ENCODE data around the gene HSPA1L.

The HSPA1L gene

DNA sequence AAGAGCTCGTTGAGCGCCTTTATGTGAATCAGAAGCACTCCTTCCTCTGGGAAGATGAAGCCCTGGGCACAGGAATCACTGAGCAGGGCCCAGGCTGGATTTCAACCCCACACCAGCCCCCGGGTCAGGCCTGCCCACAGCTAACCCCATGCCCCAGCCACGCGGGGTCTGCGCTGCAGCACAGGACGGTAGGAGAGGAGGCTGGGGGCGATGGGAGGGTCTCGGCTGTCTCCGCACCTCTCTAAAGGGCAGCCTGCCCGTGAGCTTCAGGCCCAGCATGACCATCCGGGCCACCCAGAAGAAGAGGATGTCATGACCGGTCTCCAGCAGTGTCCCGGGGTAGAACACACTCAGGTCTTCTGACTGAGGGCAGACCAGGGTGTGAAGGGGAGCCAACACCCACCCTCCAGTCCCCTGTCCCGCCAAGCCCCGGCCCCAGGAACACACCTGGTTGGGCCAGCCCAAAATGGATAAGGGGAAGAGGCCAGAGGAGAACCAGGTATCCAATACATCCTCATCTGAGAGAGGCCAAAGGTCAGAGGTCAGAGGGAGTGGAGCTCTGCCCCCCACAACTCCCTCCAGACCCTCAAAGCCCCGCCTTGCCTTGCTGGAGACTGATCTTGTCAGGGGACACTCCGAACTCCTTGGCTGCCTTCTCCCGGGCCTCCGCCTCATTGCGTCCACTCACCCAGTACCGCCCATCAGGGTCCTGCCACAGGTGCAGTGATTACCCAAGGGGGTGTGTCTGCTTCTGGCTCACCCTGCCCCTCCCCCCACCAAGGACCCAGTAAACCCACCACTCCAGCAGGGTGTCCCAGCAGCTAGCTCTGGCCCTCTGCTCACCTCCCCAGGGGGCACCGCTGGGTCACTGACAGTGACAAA, 33.6 kb downstream of the HSPA1L start:
- FAIRE-seq: no peak

DNA sequence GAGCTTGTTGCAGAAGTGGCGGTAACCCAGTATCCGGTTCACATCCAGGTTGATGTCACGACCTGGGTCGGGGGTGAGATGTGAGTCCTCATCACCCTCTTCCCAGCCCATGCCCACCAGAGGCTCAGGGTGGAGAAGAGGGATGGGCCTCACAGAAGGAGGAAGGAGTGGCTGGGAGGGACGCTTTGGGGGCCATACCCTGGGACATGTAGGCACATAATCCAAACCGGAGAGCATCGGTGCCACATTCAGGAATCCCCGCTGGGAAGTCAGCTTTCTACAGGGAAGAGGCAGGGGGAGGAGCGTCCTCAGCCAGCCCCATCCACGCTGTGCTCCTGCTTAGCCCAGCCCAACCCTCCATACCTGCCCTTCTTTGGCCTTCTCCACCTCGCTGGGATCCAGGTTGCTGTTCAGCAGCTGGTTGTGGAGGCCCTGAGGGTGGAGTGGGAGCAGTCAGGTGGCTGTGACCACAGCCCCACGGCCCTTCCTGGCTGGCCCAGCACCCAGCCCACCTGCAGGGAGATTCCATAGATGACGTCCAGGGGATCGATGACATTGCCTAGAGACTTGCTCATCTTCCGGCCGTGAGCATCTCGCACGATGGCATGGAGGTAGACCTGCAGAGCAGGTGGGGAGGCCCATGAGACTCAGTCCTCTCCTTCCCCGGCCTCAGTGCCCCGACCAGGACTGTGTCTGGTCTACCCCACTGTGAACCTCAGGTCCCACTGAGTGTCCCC, 34.4 kb downstream of the HSPA1L start:
- FAIRE-seq: no peak

DNA sequence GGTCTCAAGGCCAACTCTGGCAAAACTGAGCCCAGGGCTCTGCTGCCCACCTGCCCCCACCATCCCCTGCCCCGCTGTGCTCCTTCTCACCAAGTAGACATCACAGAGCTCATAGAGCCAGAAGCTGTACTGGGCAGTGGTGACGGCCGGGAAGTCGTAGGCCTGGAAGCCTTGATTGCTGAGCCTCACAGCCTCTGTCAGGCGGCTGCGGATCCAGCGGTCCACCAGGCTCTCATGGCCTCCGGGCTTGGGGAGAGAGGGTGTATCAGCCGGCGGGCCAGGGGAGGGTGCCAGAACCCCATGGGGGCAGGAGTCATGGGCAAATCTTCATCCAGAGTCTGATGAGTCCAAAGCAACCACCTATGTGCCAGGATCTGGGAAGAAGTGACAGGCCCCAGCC, 35.2 kb downstream of the HSPA1L start:
- no peak for FAIRE-seq

DNA sequence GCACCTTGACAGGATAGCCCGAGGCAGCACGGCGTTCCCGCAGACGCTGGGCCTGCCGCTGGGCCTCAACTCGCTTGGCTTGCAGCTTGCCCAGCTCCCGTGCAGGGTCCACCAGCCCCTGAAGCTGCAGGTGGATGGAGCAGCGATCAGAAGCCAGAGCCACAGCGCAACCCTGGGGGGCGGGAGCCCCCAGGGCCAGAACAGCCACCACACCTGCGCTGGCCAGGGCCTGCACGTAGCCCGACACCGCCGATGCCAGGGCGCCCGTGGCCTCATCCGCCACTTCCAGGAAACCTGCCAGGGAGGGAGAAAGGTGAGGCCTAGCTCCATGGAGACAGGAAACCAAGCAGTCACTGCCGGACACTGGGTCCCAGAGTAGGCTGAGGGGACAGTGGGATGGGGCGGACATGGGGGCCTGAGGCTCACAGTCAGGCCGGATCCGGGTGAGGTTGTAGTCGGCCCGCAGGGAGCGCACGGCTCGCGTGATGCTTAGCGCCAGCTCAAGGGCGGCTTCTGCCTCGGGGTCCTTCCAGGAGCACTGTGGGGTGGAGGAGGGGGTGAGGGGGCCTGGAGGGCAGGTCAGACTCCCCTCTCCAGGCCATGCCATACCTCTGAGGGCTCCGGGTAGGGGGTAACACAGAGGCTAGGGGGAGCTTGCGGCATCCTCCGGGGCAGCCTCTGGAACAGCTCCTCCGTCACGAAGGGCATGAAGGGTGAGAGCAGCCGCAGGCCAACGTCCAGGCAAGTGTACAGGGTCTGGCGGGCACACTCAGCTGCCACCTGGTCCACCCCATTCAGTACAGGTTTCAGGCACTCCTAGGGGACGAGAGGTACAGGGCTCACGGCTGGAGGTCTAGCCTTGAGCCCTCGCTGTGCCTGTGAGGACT, 35.8 kb downstream of the HSPA1L start:
- no peak for FAIRE-seq

DNA sequence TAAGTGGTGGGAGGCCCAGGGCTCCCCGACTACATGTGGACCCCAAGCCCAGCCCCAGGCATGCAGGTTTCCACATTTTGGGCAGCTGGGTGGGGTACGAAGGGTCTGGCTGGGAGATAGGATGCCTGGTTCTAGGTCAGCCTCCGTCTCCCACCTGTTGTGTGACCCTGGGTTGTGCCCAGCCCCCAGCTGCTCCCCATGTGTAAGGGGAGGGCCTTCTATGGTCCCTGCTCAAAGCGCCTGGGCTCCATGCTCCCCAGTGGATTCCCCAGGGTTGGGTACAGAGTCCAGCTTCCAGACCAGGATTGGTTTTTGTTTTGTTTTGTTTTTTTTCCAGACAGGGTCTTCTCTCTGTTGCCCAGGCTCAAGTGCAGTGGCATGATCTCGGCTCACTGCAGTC, 36.9 kb downstream of the HSPA1L start:
- FAIRE-seq: no peak

DNA sequence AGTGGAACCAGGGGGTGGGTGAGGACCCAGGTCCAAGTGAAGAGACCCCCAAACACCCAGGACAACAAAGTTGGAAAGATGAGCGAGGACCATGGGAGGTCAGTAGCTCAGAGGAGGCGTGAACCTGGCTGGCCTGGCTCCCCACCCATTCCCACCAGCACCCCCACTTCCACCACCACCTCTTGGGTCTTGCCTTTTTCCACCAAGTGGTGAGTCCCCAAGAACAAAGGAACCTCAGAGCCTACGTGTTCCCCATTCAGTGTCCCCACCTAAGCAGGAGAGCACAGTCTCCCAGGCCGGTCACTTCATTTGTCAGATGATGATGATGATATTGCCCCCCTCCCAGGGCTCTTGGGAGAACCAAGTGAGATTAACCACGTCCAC, 37.4 kb downstream of the HSPA1L start:
- FAIRE-seq: no peak

DNA sequence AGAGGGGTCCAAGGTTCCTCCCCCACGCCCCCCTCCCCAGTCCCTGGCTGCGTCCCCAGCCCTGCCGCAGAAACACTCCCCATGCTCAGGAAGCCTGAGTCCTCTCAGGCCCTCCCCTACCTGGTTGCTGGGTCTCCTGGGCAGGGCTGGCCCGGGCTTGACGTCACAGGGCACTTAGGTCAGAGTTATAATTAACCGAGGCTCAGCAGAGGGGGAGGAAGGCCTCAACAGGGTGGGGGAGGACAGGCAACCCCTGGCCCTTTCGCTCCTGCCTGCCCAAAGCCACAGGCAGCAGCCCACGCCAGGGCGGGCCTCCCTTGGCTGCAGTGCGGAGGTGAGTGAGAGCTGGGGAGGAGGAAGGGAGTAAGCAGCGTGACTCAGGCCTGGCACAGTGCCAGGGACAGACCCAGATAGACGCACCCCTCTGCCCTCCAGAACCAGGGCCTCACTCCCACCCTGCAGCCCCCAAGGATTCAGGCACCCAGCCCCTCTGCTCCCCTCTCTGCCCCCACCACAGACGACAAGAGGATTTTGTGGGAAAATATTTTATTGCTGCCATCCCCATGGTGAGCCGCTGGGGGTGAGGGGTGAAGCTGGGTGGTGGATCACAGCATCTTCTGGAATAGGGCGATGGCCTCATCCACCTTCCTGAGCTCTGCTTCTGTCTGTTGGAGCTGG, 38.0 kb downstream of the HSPA1L start, which contains the start of gene VWA7:
Gene VWA7, minus strand, starts transcription at position 340 of the 678 bp plus-strand sequence. CDS start 549 bp downstream, outside the sequence.
- FAIRE-seq: no peak

DNA sequence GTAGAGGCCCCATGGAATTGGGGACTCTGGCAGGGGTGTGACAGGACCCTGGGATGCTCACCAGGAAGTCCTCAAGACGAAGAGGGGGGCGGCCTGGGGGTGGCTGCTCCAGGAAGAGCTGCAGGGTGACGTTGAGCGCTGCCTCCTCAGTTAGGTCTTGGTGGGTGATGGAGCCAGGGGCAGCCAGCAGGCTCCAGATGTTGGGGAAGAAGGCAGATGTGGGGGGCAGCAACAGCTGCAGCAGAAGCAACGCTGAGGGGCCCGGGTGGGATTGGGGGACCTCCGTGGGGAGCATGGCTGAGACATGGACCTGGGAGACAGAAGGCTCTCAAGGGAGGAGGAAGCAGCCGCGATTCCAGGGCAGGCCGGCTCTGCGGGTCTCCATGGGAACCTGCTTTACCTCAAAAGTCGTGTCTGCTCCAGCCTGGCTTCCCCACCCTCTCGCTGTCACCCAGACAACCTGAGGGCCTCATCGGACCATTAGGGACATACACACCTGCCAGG, 38.5 kb downstream of the HSPA1L start:
- FAIRE-seq: no peak

DNA sequence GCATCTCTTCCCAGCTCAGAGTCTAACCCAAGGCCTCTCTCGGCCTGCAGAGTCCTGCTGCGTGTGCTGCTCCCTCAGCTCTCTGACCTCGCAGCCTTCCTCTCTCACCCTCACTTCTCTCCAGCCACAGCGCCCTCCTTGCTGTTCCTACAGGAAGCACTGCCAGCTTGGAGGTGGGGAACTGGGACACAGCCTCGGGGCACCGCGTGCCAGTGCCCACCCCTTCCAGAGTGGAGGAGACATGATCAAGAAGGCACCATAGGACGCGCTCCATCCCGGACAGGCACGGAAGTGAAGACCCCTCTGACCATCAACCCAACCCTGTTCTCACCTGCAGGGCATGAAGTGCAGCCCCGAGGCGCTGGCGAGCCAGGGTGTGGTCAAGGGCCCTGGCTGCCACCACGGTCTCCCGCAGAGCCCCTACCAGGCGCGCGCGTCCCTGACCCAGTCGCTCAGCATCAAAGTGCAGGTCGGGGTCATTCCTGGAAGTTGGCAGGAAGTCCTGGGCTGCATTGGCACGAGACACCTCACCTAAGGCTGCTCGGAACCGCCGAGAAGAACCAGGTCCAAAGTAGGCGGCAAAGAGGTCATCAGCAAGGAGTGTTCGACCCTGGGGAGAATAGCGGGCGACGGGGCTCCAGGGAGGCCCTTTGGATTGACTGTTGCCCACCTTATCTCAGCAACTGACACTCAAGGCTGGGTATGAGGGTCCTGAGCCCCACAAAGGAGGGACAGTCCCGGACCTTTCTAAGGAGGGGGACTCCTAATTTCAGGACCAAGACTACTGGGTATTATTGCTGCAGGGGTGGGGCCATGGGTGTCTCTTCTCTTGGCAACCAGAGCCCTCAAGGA, 39.2 kb downstream of the HSPA1L start:
- FAIRE-seq: no peak

DNA sequence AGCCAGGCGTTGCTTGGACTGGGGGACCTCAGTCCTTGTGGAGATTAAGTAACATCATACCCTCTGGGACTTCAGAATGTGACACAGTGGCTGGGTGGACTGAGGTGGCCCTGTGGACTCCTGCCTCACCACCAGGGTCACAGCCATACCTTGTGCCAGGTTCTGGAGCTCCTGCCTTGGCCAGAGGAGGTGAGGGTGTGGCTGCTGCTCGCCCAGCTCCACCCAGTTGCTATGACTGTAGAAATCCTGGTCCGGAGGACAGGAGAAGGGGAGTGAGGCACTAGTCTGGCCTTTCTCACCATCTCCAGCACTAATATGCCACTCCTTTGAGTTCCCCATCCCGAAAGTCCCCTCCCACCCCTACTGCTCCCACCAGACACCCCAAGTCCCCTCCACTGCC, 39.9 kb downstream of the HSPA1L start:
- FAIRE-seq: no peak

DNA sequence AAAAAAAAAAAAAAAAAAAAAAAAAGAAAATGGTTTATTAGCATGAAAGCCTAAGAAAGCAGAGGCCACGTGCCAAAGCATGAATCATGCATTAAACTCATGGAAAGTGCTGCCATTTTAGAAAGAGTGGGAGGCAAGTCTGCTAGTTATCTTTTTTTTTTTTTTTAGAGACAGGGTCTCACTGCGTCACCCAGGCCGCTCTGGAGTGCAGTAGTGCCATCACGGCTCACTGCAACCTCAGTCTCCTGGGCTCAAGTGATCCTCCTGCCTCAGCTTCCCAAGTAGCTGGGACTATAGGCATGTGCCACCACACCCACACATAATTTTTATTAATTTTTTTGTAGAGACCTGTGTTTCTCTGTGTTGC, 43.1 kb downstream of the HSPA1L start:
- FAIRE-seq: no peak

DNA sequence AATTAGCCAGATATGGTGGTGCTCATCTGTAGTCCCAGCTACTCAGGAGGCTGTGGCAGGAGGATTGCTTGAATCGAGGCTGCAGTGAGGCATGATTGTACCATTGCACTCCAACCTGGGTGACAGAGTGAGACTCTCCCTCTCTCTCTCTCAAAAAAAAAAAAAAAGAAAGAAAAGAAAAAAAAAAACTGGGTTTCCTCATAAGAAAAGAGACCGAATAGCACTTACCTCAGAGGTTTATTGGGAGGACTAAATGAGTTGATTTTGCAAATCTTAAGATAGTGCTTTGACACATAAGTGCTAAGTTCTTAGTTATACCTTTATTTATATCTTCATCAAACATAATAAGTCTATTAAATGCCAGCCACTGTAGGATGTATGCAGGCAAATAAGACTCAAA, 44.2 kb downstream of the HSPA1L start:
- FAIRE-seq: no peak

DNA sequence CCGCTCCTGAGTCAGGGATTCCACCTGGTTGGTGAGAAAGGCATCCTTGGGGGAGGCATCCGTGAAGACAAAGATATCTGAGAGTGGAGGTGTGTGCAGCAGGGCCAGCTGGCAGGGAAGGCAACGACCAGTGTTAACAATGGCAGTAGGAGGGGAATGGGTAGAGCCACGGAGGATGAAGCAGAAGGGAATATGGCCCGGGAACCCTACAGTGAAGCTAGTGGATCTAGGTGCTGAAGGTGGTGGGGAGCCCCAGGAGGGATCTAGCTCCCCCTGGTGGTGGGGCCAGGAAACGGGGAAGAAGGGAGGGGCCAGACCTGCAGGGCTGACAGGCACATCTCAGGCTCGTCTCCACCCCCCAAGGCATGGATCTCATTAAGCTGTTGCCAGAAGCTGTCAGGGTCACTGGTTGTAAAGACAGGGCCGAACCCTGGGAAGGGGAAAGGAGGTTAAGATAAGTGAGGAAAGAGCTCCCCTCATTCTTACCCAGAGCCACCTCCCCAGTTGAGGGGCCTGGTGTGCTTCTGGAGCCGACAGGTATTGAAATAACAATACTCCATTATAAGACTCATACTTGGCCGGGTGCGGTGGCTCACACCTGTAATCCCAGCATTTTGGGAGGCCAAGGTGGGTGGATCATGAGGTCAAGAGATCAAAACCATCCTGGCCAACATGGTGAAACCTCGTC, 45.3 kb downstream of the HSPA1L start:
- no peak for FAIRE-seq

DNA sequence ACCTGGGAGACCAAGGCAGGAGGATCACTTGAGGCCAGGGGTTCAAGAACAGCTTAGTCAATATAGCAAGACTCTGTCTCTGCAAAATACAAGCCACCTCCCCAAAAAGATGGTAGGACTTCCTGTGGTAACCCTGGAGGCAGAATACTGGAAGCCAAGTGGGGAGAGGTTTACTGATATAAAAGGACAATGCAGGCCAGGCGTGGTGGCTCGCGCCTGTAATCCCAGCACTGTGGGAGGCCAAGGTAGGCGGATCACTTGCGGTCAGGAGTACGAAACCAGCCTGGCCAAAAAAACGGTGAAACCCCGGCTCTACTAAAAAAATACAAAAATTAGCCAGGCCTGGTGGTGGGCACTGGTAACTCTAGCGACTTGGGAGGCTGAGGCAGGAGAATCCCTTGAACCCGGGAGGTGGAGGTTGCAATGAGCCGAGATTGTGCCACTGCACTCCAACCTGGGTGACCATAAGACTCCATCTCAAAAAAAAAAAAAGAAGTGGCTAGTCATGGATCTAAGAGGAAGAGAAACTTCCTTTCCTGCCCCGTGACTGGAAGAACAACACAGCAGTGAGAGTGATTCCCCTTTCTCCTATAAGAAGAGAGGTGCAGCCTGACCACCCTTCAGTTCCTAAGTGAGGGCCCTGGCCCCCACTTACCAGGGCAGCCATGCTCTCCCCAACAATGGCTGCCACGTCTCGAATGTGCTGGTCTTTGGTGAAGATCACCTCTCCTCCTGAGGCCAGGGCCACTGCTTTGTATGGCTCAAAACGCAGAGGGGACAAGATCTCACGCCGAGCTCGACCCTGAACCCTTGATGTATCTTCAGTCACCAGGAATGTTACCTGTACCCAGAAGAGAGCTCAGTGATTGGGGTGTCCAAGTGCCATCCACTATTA, 46.5 kb downstream of the HSPA1L start:
- no peak for FAIRE-seq

DNA sequence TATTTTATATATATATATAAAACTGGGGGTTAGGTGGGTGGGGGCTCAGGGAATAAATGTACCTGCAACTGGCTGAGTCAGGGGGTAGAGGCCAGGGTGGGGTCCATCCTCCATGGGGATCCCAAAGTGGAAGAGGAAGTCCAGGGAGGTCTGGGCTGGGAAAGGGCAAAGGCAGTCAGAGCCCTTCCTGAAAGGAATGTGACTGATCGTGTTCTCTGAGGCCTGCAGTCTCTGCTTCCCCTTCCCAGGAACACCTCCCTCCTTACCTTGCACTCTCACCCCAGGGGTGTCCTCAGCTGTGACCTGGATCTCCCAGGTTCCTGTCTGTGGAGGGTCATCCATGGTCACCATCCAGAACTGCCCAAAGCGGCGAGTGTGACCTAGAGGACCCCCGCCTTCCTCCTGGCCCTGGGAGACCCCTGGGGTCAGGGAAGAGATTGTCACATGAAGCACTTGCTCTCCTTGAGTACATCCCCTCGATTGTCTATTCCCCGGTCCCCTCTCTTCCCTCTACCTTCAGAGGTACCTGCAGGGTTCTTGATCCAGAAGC, 47.9 kb downstream of the HSPA1L start:
- no peak for FAIRE-seq

DNA sequence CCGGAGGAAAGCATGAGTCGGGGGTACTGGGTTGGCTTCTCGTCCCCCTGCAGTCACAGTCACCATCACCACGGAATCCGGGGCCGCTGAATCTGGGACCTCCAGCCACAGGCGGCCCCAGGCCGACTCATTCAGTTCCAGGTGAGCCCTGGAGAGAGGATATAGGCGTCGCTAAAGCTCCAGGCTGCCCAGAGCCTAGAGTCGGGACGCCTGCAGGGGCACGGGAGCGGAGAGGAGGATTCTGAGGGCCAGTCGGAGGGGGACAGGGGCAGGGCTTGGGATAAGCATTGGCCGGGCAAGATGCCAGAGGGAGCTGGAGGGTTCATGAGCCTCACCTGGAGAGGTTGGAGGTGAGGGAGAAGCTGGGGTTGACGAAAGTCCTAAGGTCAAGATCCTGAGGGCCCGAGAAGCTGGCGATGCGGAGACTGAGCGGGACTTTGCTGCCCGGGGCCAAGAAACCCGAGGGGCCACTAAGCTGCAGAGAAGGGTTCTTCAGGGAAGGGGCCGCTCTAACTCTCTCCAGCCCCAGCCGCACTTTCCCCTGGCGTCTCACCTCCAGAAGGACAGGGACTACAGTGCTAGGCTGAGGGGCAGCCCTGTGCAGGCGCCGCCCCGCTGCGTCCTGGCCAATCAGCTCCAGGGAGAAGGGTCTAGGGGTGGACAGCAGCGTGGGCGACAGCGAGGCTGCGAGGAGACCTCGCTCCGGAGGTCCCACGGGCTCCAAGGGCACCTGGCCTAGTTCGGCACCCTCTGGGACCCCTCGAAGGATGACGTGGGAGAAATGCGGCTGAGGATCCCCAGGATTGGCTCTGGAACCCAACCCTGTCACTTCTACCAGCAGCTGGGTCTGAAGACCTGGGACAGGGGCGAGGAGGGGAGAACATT, 48.9 kb downstream of the HSPA1L start:
- FAIRE-seq: no peak

DNA sequence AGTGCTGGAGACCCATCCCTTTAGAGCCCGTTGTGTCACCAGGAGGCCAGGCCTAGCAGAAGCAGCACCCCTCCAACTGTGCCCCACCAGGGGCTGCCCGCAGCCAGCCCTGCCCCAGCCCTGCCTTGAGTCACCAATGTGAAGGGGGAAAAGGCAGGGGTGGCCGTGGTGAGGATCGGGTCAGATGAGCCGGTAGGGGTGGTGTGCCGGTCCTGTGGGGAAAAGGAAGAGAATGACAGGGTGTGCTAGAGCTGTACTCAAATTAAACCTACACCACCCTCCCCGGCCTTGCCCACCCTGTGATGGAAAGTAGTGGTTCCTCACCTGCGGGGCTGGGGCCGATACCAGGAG, 49.5 kb downstream of the HSPA1L start:
- FAIRE-seq: no peak

DNA sequence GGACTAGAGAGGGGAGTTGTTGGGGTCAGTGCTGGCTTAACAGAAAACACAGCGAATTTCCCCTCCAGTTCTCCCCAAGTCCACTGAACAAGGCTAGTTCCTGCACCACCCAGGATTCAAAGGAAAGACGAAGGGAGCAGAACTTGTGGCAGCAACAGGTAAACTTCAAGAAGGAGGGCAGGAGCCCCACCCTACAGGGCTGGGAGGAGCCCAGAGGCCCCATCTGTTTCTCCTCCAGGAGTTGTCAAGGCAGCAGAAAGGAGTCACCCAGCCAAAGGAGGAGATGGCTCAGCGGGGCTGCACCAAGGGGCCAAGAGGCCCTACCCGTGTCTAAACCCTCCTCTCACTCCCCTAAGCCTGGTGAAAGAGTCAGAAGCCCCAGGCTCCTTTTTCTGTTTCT, 50.9 kb downstream of the HSPA1L start:
- FAIRE-seq: no peak

DNA sequence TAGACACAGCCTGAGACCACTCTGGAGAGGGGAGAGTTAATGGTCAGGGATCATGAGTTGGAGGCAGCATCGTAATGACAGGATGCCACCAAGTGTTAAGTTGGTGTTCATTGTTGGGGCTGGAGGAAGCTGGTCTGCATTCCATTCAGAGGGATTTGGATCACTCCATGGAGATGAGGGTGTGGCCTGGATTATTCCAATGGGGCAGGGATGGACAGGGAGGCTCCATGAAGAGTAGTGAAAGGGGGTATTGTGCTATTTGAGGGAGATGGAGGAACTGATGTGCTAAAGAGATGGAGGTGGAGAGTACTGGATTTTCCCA, 51.5 kb downstream of the HSPA1L start:
- no peak for FAIRE-seq

Data from endometrium (tissue), 2 donors.